Glutamatergic neuron (in vitro differentiated cells): ENCODE results near the gene NMNAT2. TPM values are rescaled to one million over a fixed set of nuclear protein-coding genes. Genes with fewer than 3 reads are reported as not detected.
A peak's percentile ranks its signal among the peaks of the same experiment; 100 is the strongest.

ENCODE experiments used
- DNase-seq: peaks from one replicate; pipeline ENCODE4 v3.0.0; 2022
- H3K27ac Mint-ChIP-seq: one replicate; pipeline ENCODE4 v1.8.0; 2020; ENCODE audit warnings: mild to moderate bottlenecking, mixed read lengths, inconsistent platforms; ENCODE audit not compliant: unreplicated experiment
- H3K27me3 Mint-ChIP-seq: one replicate; pipeline ENCODE4 v1.8.0; 2020; ENCODE audit warnings: mild to moderate bottlenecking, moderate library complexity, mixed read lengths, inconsistent platforms; ENCODE audit not compliant: unreplicated experiment
- H3K36me3 Mint-ChIP-seq: one replicate; pipeline ENCODE4 v1.8.0; 2020; ENCODE audit warnings: mild to moderate bottlenecking, mixed read lengths, inconsistent platforms; ENCODE audit not compliant: unreplicated experiment
- H3K4me1 Mint-ChIP-seq: one replicate; pipeline ENCODE4 v1.8.0; 2020; ENCODE audit warnings: mild to moderate bottlenecking, low read depth, mixed read lengths, inconsistent platforms; ENCODE audit not compliant: unreplicated experiment
- H3K4me3 Mint-ChIP-seq: one replicate; pipeline ENCODE4 v1.8.0; 2020; ENCODE audit warnings: mild to moderate bottlenecking, mixed read lengths, inconsistent platforms; ENCODE audit not compliant: unreplicated experiment
- H3K9me3 Mint-ChIP-seq: one replicate; pipeline ENCODE4 v1.8.0; 2020; ENCODE audit warnings: mild to moderate bottlenecking, moderate library complexity, mixed read lengths, inconsistent platforms; ENCODE audit not compliant: unreplicated experiment
- long read RNA-seq: library from polyadenylated mRNA; unstranded; transcript quantifications from one replicate; pipeline ENCODE4 v2.0.0, GENCODE V29; 2020; ENCODE audit not compliant: unreplicated experiment
- total RNA-seq: library from RNA; stranded (reverse); fragmentation: NEBNext Ultra II Directional; extraction: Animal tissue kit (Norgen Biotek cat#: 25700); gene quantifications from one replicate; pipeline ENCODE4 v1.2.1, GENCODE V29; 2021; ENCODE audit not compliant: unreplicated experiment
- TF ChIP-seq, protein P1 (sequence below): fragments of 200-600 bp; sonication (generic); IDR thresholded peaks from one replicate; pipeline ENCODE4 v1.5.0; 2021; ENCODE audit not compliant: partially characterized antibody, unreplicated experiment

Gene NMNAT2
- total RNA-seq: 76.4 TPM
- long read RNA-seq, full-length matches to known transcripts: 7 of 10 reads
- long read RNA-seq, partial matches to known transcripts: 0 of 10 reads
- long read RNA-seq, other reads (novel, unspliced or antisense): 3 of 10 reads

DNA sequence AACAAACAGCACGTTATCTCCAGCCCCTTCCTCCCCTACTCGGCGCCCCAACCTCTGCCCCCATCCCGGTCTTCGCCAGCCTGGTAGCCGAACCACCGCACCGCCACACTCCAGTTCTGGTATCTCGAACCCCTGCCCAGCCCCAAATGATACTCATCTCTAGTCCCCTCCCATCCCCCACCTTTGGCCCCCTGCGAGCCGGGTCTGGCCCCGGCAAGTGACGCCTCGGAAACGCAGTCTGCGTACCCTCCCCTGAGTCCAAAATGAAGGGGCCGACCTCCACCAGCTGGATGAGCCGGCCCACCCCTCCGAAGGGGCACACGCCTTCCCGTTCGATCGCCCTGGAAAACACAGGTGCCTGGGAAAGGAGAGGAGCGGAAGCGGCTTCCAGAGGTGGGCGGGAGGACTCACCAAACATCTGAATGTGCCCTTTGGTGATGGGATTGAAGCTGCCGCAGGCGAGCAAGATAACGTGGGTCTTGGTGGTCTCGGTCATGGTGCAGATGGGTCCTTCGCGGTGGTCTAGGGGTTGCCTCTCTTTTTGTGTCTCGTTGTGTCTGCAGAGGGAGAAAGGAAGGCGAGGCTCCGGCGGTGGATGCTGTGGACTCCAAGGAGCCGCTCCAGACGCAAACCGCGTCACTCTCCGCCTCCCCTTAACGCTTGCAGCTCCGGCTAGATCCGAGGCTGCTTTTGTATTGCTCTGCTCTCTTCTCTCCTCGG is at the start of gene NMNAT2:
NMNAT2 (minus strand) TSS at position 609 of the 720 bp plus-strand sequence; CDS start at position 496, 113 bp downstream.
- H3K27ac Mint-ChIP-seq: peak within 1 kb of the TSS; percentile 91
- TF ChIP-seq, protein P1, sequence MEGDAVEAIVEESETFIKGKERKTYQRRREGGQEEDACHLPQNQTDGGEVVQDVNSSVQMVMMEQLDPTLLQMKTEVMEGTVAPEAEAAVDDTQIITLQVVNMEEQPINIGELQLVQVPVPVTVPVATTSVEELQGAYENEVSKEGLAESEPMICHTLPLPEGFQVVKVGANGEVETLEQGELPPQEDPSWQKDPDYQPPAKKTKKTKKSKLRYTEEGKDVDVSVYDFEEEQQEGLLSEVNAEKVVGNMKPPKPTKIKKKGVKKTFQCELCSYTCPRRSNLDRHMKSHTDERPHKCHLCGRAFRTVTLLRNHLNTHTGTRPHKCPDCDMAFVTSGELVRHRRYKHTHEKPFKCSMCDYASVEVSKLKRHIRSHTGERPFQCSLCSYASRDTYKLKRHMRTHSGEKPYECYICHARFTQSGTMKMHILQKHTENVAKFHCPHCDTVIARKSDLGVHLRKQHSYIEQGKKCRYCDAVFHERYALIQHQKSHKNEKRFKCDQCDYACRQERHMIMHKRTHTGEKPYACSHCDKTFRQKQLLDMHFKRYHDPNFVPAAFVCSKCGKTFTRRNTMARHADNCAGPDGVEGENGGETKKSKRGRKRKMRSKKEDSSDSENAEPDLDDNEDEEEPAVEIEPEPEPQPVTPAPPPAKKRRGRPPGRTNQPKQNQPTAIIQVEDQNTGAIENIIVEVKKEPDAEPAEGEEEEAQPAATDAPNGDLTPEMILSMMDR: no peak
- peaks cover 15% of the 10 kb centered on the region for H3K4me1 Mint-ChIP-seq
- peak within 1 kb of the TSS; percentile 97 for H3K4me3 Mint-ChIP-seq
- H3K27me3 Mint-ChIP-seq: peaks cover 17% of the 10 kb centered on the region
- peak; percentile 80 for DNase-seq
- H3K36me3 Mint-ChIP-seq: peaks cover 4% of the 10 kb centered on the region
- H3K9me3 Mint-ChIP-seq: peaks cover 12% of the 10 kb centered on the region

DNA sequence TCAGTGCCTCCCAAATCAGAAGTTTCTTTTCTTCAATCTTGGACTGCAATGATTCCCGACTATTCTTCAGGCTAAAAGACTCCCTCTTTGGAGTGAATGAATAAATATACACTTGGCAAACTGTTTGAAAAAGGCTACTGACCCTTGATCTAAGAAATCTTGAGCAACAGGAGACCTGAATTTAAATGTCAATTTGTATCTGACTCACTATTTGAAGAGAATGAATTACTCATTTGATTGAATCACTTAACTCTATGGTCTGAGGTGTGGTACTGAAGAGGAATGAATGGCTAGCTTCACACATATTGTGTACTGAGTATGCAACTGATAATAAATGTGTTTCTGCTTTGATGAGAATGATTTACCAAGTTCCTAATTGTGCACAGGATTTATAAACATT is 49.5 kb upstream of the NMNAT2 start:
- peaks cover 10% of the 10 kb centered on the region for H3K9me3 Mint-ChIP-seq

DNA sequence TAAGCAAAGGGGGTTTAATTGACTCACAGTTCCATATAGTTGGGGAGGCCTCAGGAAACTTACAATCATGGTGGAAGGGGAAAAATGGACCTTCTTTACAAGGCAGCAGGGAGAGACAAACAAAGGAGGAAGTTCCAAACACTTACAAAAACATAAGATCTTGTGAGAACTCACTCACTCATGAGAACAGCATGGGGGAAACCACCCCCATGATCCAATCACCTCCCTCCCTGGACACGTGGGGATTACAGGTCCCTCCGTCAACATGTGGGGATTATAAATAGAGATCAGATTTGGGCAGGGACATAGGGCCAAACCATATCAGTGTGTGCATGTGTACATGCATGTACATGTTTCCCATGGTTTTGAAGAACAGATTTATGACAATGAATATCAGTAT is 48.6 kb upstream of the NMNAT2 start:
- Mint-ChIP-seq H3K27ac (no peak overlapping the region), H3K4me1 (no peaks in the 10 kb centered on the region), H3K36me3 (no peaks in the 10 kb centered on the region), H3K27me3 (peaks cover 5% of the 10 kb centered on the region), H3K9me3 (peaks cover 7% of the 10 kb centered on the region), H3K4me3 (no peak overlapping the region)
- DNase-seq: no peak
- TF ChIP-seq, protein P1: no peak

More for the DNA sequence above, 49.5 kb upstream of the NMNAT2 start:
- H3K4me1 Mint-ChIP-seq: no peaks in the 10 kb centered on the region
- H3K36me3 Mint-ChIP-seq: no peaks in the 10 kb centered on the region
- no peak overlapping the region for H3K4me3 Mint-ChIP-seq
- H3K27me3 Mint-ChIP-seq: peaks cover 7% of the 10 kb centered on the region
- TF ChIP-seq, protein P1: no peak
- H3K27ac Mint-ChIP-seq: no peak overlapping the region
- no peak for DNase-seq

DNA sequence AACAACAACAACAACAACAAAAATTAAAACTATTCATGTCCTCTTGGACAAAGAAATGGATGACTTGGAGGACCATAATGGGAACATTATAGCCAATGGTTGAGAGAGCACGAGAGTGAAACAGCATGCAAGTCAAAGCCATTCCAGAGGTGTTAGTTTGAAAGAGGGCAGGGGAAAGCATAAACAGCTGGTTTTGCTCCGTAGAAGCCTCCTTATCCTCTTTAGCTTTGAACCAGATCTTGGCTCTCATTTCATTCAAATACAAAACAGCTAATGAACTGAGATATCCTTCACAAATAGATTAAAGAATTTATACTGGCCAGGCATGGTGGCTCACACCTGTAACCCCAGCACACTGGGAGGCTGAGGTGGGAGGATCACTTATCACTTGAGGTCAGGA is 45.4 kb upstream of the NMNAT2 start:
- H3K9me3 Mint-ChIP-seq: peaks cover 2% of the 10 kb centered on the region
- TF ChIP-seq, protein P1: no peak
- H3K36me3 Mint-ChIP-seq: no peaks in the 10 kb centered on the region
- no peak for DNase-seq
- no peak overlapping the region for H3K4me3 Mint-ChIP-seq
- no peaks in the 10 kb centered on the region for H3K4me1 Mint-ChIP-seq
- H3K27ac Mint-ChIP-seq: no peak overlapping the region
- H3K27me3 Mint-ChIP-seq: no peaks in the 10 kb centered on the region

DNA sequence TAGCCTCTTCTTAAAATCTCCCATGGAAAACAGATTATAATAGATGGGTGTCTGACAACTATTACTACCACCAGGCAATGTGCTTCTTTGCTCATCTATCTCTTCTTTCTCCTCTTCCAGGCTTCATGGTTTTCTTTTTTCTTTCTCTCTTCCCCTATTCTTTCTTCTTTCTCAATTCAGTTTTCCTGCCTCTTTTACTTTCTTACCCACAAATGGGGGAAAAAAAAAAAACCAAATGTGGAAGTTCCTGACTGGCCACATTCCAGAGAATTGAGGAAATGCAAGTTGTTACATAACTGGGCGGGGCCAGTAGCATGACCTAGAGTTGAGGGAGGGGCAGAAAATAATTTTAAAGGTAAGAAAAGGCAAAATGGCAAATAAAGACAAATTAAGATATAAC is 43.2 kb upstream of the NMNAT2 start:
- H3K4me1 Mint-ChIP-seq: no peaks in the 10 kb centered on the region
- H3K27me3 Mint-ChIP-seq: no peaks in the 10 kb centered on the region
- no peak overlapping the region for H3K27ac Mint-ChIP-seq
- peaks cover 2% of the 10 kb centered on the region for H3K9me3 Mint-ChIP-seq
- no peak overlapping the region for H3K4me3 Mint-ChIP-seq
- no peak for DNase-seq
- TF ChIP-seq, protein P1: no peak
- H3K36me3 Mint-ChIP-seq: no peaks in the 10 kb centered on the region
